Suppressor macrophage treated with lipopolysaccharide for 4 hours (primary cell): ENCODE data around the gene SLC22A23.
"Not testable (repeated sequence)": the region's sequence is repeated elsewhere in the genome, so short reads cannot be mapped to it uniquely, and the experiment has no call there.

Experiments
- DNase-seq: peaks from one replicate; pipeline ENCODE4 v3.0.0-alpha.2; 2020

The SLC22A23 gene

DNA sequence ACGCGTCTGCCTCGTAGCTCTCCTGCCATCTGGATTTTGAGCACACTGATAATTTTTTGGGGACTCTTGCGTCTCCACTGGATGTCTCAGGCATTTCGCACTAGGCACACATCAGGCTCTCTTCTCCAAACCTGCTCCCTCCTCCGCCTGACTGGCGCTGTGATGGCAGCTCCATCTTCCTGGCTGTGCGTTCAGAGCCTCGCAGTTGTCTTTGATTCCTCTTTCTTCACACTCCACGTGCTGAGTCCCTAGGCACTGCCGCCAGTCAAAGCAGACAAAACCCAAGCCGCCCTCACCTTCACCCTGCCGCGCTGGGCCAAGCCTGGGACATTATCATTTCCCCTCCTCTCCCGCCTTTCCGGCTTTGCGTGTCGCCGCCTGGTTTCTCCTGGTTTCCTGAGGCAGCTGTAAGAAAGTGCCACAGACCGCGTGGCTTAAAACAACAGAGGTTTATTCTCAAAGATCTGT is 197.3 kb downstream of the SLC22A23 start:
- DNase-seq, result peak; percentile 36

DNA sequence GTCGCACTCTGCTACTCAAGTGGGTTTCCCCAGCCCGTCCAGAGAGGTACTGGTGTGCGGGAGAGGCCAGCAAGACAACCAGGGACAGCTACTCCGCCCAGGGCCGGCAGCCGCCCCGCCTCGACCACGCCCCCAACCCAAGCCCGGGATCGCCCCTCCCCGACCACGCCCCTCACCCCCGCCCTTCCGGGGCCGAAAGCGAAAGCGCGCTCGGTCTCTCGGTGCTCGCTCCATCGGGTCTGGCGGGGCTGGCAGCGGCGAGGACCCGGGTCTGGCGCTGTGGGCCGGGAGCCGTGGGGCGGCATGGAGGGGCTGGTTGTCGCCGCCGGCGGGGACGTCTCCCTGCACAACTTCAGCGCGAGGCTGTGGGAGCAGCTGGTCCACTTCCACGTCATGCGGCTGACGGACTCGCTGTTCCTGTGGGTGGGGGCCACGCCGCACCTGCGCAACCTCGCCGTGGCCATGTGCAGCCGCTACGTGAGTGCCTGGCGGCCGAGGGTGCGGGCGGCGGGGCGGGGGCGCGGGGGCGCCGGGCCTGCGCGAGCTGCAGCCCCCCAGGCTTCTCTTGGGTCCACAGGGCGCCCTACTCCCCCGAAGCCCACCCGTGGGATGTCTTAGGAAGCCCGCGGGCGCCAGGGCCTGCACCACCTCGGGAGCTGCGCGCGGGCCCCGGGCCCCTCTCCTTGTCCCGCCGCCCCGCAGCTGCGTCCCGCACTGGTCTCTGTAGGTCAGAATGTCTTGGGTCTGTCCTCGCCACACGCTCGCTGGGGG is 197.9 kb downstream of the SLC22A23 start, which contains the start of gene PSMG4:
PSMG4 (plus strand) TSS at position 228 of the 771 bp plus-strand sequence; CDS start at position 304, 76 bp downstream.
- peak; percentile 97 for DNase-seq

DNA sequence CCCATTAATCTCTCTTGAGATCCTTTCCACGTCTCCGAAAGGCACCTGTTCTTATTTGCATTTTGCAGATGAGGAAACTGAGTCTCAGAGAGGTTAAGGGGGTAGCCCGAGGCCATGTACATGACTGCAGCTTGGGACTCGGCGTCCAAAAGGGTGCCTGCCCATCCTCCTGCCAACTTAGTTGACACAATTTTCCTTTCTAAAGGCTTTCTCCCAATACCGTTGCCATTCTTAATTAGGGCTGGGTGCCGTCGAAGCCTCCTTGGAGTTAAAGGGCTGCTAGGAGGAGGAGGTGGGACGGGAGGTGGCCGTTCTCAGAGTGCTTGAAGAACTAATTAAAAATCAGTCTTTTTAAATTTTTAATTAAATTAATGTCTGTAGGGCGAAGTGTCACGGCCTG is 198.6 kb downstream of the SLC22A23 start:
- no peak for DNase-seq

- DNase-seq, result no peak
Measured at GRCh38 chr6:3253597-3253961, 203.3 kb downstream of the SLC22A23 start.

- peak; percentile 12 for DNase-seq
Measured at GRCh38 chr6:3252861-3253596, 203.8 kb downstream of the SLC22A23 start.

DNA sequence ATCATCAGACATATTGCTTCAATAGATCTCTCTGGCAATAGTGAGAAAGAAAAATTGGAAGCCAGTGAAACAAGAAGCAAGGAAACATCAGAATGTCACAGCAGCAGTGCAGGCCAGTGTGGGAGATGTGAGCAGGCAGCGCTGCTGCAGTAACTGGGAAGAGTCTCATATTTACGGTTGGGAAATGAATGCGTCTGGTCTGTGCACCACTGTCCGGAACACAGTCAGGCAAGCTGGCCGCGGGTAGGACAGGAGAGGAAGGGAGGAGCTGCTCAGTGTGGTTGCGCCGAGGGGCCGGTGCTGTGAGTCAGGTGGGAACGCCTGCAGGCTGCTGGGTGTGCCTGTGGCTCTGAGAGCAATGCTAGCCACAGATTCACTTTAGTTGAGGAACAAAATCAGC is 204.5 kb downstream of the SLC22A23 start:
- DNase-seq, result no peak

GRCh38 chr6:3251462-3252314 is 205.2 kb downstream of the SLC22A23 start:
- DNase-seq, result peak; percentile 86

- DNase-seq, result no peak
Measured at GRCh38 chr6:3250231-3250675, 206.6 kb downstream of the SLC22A23 start.

GRCh38 chr6:3249821-3250220 is 207.0 kb downstream of the SLC22A23 start:
- no peak for DNase-seq

- no peak for DNase-seq
Measured at GRCh38 chr6:3247255-3248146, 209.3 kb downstream of the SLC22A23 start.

DNA sequence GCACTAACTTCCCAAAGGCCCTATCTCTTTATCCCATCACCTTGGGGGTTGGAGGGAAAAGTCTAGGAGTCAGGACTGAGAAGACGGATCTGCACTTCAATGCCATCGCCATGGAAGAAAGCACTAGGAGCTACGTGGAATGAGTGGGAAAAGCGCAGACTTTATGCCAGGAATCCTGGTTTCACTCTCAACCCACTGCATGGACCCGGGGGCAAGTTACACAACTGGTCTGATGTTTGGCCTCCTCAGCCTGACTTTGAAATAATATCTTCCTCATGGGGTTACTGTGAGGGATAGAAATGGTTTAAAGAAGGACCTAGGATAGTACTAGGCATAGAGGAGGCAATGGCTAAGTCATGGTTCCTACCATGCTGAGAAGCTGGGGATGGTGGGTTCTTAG is 211.6 kb downstream of the SLC22A23 start:
- no peak for DNase-seq

GRCh38 chr6:3244832-3245161 is 212.1 kb downstream of the SLC22A23 start:
- DNase-seq, result not testable (repeated sequence)

DNA sequence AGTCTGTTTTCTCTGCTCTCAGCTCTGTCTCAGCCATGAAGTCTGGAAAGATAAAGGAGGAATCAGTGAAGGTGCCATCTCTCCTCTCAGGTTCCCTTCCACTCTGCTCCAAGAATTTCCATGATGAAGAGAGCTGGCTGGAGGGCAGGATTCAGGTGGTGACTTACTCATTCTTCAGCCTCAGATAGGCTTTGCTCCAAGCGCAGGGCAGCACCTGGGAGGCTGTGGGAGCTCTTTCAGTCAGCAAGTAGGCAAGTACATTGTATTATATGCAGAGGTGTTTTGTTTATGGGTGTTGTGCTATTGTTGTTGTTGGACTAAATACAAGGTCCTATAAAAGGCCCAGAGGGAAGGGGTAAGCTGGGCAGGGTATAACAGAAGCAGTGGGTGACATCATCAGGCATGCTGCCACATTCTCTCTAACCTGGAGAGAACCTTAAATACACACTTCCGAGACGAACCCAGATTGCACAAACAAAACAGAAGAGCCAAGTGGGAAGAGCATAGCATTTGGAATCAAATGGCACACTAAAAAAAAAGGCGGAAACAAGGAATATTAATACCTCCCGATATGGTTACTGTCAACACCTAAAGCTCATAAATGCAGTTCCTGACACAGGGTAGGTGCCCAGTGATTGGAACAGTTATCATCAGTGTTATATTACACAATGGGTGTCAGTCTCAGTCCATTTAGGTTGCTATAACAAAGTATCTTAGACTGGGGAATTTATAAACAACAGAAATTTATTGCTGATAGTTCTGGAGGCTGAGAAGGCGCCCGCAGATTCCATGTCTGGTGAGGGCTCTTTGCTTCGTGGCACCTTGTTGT is 212.6 kb downstream of the SLC22A23 start:
- DNase-seq, result no peak

- no peak for DNase-seq
Measured at GRCh38 chr6:3242768-3243167, 214.1 kb downstream of the SLC22A23 start.

DNA sequence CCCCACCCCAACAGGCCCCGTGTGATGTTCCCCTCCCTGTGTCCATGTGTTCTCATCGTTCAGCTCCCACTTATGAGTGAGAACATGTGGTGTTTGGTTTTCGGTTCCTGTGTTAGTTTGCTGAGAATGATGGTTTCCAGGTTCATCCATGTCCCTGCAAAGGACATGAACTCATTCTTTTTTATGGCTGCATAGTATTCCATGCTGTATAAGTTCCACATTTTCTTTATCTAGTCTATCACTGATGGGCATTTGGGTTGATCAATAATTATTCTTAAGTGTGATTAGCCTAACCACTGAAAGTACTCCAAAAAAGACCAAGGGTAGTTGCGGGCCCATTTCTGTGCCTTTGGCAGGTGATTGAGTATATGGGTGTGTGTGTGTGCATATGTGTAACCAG is 215.1 kb downstream of the SLC22A23 start:
- DNase-seq, result not testable (repeated sequence)

GRCh38 chr6:3240595-3240994 is 216.3 kb downstream of the SLC22A23 start:
- DNase-seq, result no peak

DNA sequence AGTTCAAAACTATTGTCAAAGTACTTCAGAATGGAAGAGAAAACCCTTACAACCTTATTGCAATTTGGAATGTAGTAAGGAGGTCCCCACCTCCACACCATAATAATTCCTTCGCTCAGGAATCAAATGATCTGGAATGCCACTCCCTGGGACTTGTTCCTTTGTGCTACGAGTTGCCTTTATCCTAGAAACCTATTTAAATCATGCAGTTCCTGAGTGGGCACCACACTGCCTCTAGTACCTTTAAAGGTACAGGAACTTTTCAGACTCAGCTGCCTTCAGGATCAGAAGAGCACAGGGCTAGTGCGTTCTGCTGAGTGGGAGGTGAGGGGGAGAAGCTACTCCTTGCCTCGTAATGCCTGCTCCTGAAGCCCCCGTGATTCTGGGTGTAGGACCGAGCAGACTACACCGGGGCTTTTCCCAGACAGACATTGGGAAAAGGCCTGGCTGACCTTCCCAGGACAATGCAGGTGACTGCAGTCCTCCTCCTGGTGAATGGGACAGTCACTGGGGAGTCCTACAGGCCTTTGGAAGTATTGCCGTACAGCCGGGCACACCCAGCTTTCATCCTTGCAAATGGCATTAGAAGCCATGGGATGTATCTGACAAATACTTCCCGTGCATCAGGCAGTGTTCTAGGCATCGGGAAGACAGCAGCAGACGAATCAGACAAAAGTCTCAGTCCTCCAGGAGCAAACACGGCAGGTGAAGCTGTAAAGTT is 217.6 kb downstream of the SLC22A23 start:
- no peak for DNase-seq

DNA sequence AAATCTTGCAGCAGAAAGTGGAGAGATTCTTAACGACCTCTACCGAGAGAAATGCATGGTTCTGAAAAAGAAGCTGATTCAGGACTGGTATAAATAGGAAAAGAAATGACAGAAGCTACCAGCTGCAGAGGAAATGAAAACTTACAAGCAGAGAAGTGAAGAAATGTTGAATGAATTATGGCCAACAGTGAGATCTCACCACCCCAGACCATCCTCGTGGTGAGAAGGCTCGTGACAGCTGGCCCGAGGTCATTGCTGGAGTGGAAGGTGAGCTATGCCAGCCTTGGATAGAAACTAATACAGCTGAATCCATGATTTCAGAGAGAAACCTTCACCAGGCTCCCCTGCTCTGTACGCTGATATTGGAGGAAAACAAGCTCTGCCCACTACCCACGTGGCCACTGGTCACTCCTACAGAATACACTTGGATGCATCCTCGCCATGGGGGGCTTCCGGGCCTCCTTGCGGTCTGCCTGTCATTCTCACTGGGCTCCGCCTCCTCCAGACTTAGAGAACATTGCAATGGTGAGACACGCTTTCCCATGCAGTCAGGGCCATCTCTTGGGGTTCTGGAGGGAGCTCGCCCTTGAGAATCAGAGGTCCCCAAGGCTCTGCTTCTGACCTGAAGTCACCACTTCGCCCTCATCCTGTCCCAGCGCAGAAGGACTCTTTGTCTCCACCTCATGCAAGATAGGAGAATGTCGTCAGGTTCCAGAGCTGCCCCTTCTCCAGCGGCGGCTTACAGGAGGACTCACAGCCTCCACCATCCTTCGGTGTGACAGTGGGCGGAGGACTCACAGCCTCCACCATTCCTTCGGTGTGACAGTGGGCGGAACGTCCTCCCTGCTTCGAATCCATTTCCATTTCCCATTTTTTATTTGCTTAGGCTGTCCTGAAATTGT is 218.8 kb downstream of the SLC22A23 start:
- peak; percentile 53 for DNase-seq

- DNase-seq, result no peak
Measured at GRCh38 chr6:3236005-3236404, 220.8 kb downstream of the SLC22A23 start.
